Kidney (tissue), 14 donors: ENCODE results near the gene MAP3K6. TPM values are rescaled to one million over a fixed set of nuclear protein-coding genes. Genes with fewer than 3 reads are reported as not detected.

Experiments used
- DNase-seq, 5 donors: peaks; one replicate each; pipeline ENCODE4 v3.0.0-alpha.2; 2013 to 2020
- FAIRE-seq: peaks from 2 replicates; lab custom pipeline; 2012; peaks lifted over from hg19 to GRCh38; lab: Jason Lieb, UNC
- H3K27ac ChIP-seq, 2 donors: one replicate each; pipeline ENCODE4 v1.7.0; 2013; ENCODE audit warnings: low read depth in 2 of 2, low read length in 2 of 2, inconsistent platforms in 1 of 2
- H3K27me3 ChIP-seq: one replicate; pipeline ENCODE4 v1.7.1; 2013; ENCODE audit warnings: low read length, inconsistent platforms; ENCODE audit not compliant: control insufficient read depth, insufficient read depth
- H3K36me3 ChIP-seq, 3 donors: one replicate each; pipeline versions ENCODE4 v1.7.0 to v1.7.1; 2013; ENCODE audit warnings: low read length in 3 of 3, control low read depth in 1 of 3, inconsistent platforms in 1 of 3; ENCODE audit not compliant: insufficient read depth in 3 of 3, control insufficient read depth in 2 of 3
- H3K4me1 ChIP-seq, 3 donors: one replicate each; pipeline versions ENCODE4 v1.7.0 to v1.7.1; 2013; ENCODE audit warnings: low read length in 3 of 3, inconsistent platforms in 1 of 3, low read depth in 1 of 3; ENCODE audit not compliant: control insufficient read depth in 2 of 3, insufficient read depth in 2 of 3
- H3K4me3 ChIP-seq, 3 donors: one replicate each; pipeline versions ENCODE4 v1.7.0 to v1.8.1; 2013; ENCODE audit warnings: low read length in 3 of 3, control low read depth in 1 of 3, inconsistent platforms in 1 of 3
- H3K9ac ChIP-seq, 3 donors: one replicate each; pipeline versions ENCODE4 v1.7.0 to v1.7.1; 2013; ENCODE audit warnings: low read length in 3 of 3, control low read depth in 1 of 3, inconsistent platforms in 1 of 3
- H3K9me3 ChIP-seq, 3 donors: one replicate each; pipeline versions ENCODE4 v1.7.0 to v1.7.1; 2013; ENCODE audit warnings: low read length in 3 of 3, control low read depth in 1 of 3, inconsistent platforms in 1 of 3; ENCODE audit not compliant: control insufficient read depth in 2 of 3, insufficient read depth in 1 of 3
- intact Hi-C: fragments of 100-400 bp; cut with DNase I; formaldehyde crosslinking; loops from one replicate; pipeline ENCODE4 v1.11.1; 2022
- polyA plus RNA-seq: library from polyadenylated mRNA; stranded (reverse); fragments of 350-450 nt; fragmentation: Illumina TruSeq; extraction: RNeasy Lipid Tissue Mini Kit (QIAGEN cat#74804); gene quantifications from one replicate; pipeline ENCODE4 v1.2.3, GENCODE V29; 2014; ENCODE audit warnings: low read depth, low replicate concordance; ENCODE audit not compliant: insufficient read depth
- total RNA-seq: library from RNA; stranded (reverse); fragmentation: NEBNext Ultra II Directional; extraction: Animal tissue kit (Norgen Biotek cat#: 25700); gene quantifications from one replicate; pipeline ENCODE4 v1.2.1, GENCODE V29; 2021
- TF ChIP-seq, protein P1 (sequence below): IDR thresholded peaks from 3 replicates; pipeline ENCODE4 v1.5.1; 2012; ENCODE audit warnings: mild to moderate bottlenecking, moderate library complexity, borderline replicate concordance; ENCODE audit not compliant: insufficient read depth; ENCODE audit errors: extremely low read depth
- donor health status: control.
- donor health status: control.
- donor health status: control.
- donor health status: control.
- donor health status: control.
- donor health status: DM: yes; HTN: yes; CAD: no.
- donor health status: Normal renal cell carcinoma (clear cell type).

MAP3K6 gene
- total and polyA plus RNA-seq, 2 donors from 2014 or later: 59.7 to 86.7 TPM

DNA sequence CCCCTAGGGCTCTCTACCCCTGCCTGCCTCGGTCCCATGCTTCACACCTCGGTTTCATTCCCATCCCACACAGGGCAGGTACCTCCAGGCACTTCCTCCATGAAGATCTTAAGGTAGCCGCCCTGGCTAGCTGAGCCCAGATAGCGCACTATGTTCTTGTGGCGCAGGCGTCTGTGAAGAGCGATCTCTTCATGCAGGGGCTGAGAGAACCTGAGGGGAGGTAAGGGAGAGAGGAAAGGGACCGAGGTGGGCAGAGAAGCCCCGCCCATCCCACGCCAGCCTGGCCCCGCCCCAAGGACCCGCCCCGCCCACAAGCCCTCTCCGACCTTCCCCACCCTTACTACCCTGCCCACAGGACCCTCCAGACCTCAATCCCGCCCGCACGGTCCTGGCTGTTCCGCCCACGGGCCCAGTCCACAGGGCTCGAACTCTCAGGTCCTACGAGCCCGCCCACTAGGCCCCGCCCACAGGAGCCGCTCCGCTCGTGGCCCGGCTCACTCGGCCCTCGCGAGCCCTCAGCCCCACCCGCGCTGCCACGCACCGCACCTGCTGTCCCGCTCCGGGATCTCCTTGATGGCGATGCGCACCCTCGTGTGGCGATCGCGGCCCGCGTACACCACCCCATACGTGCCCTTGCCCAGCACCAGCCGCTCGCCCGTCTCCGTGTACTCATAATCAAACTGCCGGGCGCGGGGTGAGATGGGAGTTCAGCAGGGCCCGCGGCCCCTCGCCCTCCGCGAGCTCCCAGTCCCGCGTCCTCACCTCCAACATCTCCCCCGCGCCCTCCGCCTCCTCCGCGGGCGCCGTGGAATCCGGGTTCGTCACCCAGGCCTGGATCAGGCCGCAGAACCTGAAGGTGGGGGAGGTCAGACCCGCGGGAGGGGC lies 6.4 kb downstream of the MAP3K6 start:
- intact Hi-C loops: no loop called here
- Histone ChIP-seq H3K27ac (no peak overlapping the region), H3K4me3 (no peak overlapping the region), H3K4me1 (peaks cover 0 to 16% (median 6%) of the 10 kb centered on the region in 3 donors), H3K27me3 (no peaks in the 10 kb centered on the region), H3K9me3 (no peaks in the 10 kb centered on the region), H3K36me3 (peaks cover 0 to 20% (median 15%) of the 10 kb centered on the region in 3 donors), H3K9ac (peak overlapping the region in 1 of 3 donors; percentile 12)
- FAIRE-seq (no peak), DNase-seq (peak in 3 of 5 donors; percentile 43 to 81 (median 77))
- TF ChIP-seq, protein P1, sequence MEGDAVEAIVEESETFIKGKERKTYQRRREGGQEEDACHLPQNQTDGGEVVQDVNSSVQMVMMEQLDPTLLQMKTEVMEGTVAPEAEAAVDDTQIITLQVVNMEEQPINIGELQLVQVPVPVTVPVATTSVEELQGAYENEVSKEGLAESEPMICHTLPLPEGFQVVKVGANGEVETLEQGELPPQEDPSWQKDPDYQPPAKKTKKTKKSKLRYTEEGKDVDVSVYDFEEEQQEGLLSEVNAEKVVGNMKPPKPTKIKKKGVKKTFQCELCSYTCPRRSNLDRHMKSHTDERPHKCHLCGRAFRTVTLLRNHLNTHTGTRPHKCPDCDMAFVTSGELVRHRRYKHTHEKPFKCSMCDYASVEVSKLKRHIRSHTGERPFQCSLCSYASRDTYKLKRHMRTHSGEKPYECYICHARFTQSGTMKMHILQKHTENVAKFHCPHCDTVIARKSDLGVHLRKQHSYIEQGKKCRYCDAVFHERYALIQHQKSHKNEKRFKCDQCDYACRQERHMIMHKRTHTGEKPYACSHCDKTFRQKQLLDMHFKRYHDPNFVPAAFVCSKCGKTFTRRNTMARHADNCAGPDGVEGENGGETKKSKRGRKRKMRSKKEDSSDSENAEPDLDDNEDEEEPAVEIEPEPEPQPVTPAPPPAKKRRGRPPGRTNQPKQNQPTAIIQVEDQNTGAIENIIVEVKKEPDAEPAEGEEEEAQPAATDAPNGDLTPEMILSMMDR: no peak

DNA sequence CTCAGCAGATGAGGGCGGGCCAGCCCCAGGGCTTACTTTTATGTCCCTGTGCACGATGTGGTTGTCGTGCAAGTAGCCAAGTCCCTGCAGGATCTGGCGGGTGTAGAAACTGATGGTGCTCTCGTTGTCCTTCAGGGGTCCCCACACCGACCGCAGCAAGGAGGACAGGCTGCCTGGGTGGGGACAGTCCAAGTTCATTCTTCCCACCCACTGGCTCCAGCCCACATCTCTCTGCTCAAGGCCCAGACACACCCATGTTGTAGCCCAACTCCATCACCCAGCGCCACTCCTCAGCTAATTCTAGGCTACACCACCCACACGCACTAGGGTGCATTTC lies 7.0 kb downstream of the MAP3K6 start:
- peaks cover 0 to 20% (median 15%) of the 10 kb centered on the region in 3 donors for H3K36me3 ChIP-seq
- intact Hi-C loops: no loop called here
- FAIRE-seq (no peak), DNase-seq (peak in 1 of 5 donors; percentile 55)
- H3K27ac ChIP-seq: no peak overlapping the region
- H3K9ac ChIP-seq: peak overlapping the region in 1 of 3 donors; percentile 12
- H3K27me3 ChIP-seq: no peaks in the 10 kb centered on the region
- H3K4me3 ChIP-seq: no peak overlapping the region
- no peaks in the 10 kb centered on the region for H3K9me3 ChIP-seq
- TF ChIP-seq, protein P1: no peak
- H3K4me1 ChIP-seq: peaks cover 0 to 11% (median under 1%) of the 10 kb centered on the region in 3 donors

DNA sequence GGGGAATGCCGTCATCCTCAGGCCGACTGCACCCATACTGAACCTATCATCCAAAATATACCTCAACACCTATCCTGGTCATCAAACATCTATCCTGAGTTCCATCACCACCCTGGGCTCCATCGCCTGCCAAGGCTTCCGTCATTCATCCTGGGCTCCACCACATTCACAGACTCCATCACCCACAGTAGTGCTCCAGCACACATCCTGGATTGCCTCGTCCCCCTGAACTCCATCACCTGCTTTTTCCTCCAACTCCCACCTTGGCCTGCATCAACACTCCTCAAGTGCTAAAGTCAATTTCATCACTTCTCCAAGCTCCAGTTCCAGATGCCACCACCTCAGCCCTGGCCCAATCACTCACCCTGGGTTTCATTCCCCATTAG lies 7.8 kb downstream of the MAP3K6 start:
- DNase-seq (no peak), FAIRE-seq (no peak)
- H3K4me1 ChIP-seq: peaks cover 0 to 6% (median 0%) of the 10 kb centered on the region in 3 donors
- TF ChIP-seq, protein P1: no peak
- H3K27me3 ChIP-seq: no peaks in the 10 kb centered on the region
- no peak overlapping the region for H3K4me3 ChIP-seq
- H3K9me3 ChIP-seq: no peaks in the 10 kb centered on the region
- H3K36me3 ChIP-seq: peaks cover 0 to 15% (median 15%) of the 10 kb centered on the region in 3 donors
- H3K27ac ChIP-seq: no peak overlapping the region
- no peak overlapping the region for H3K9ac ChIP-seq
- intact Hi-C loops: no loop called here
